Sigmoid colon (tissue), 4 donors: ENCODE measurements around the gene AEBP1.

Source experiments
- CTCF ChIP-seq, 4 experiments: fragments of 450-650 bp in 3 of 4; fragments of 200-600 bp in 1 of 4; IDR thresholded peaks; one replicate each; pipeline ENCODE4 v1.5.1; 2016 to 2019; ENCODE audit warnings: antibody characterized with exemption in 4 of 4, mild to moderate bottlenecking in 3 of 4, moderate library complexity in 2 of 4
- POLR2AphosphoS5 ChIP-seq, 4 donors: sonication (generic); formaldehyde crosslinking; IDR thresholded peaks; one replicate each; pipeline ENCODE4 v1.6.1; 2017; ENCODE audit warnings: antibody characterized with exemption in 4 of 4

DNA sequence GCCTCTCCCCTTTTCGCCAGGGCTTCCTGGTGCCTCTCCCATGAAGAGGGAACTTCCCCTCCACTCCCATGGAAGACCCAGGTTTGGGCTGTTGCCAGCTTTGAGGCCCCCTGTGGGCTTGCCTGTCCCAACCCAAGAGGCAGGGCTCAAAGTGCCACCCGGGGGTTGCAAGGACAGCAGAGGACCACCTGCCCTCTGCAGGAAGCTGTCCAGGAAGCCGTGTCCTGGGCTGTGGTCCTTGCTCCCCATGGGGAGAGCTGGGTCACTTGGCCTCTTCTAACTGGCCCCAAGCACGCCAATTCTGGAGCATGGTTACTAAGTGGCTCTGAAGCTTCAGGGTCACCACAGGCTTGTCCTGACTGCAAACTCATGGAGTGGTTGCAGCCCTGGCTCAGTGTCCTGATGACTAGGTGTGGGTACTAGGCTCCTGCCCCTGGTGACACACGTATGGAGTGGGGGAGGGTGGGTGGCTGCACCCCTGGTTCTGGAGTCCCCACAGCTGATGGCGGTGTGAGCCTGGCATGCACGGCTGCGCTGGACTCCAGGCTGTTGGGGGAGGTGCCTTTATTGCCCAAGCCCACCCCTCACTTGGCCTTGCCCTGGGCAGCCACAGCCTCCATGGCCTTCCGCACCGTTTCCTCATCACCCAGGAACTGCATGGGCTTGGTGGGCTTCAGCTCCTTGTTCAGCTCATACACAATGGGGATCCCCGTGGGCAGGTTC lies 41.8 kb upstream of the AEBP1 start:
- no peak for TF ChIP-seq CTCF (IDR thresholded peaks at IDR 0.05)
- no peak for TF ChIP-seq POLR2AphosphoS5 (IDR thresholded peaks at IDR 0.05)
